Right lobe of liver (tissue), 6 donors: ENCODE data around the gene KIRREL3. TPM values are rescaled to one million over a fixed set of nuclear protein-coding genes. Genes with fewer than 3 reads are reported as not detected.
"Not testable (repeated sequence)": the region's sequence is repeated elsewhere in the genome, so short reads cannot be mapped to it uniquely, and the experiment has no call there.

Experiments
- ATAC-seq, 4 donors: fragments of 200-7000 bp; cut with Tn5 transposase; one replicate each; pipeline ENCODE4 v1.9.1; 2020; ENCODE audit warnings: mild to moderate bottlenecking in 4 of 4, moderate library complexity in 4 of 4
- DNase-seq, 3 donors: peaks; one replicate each; pipeline ENCODE4 v3.0.0-alpha.2; 2020
- H3K27ac ChIP-seq, 3 donors: fragments of 200-600 bp; one replicate each; pipeline ENCODE4 v1.8.0; 2022
- H3K27me3 ChIP-seq, 2 donors: fragments of 200-600 bp; one replicate each; pipeline ENCODE4 v1.8.0; 2022
- H3K36me3 ChIP-seq, 4 donors: fragments of 200-600 bp; sonication (generic) in 1 of 4; one replicate each; pipeline versions ENCODE4 v1.5.1 to v1.8.0; 2017 to 2022; ENCODE audit warnings: control low read depth in 1 of 4
- H3K4me1 ChIP-seq, 4 donors: fragments of 200-600 bp; sonication (generic) in 1 of 4; one replicate each; pipeline versions ENCODE4 v1.5.1 to v1.8.0; 2017 to 2022; ENCODE audit warnings: control low read depth in 1 of 4
- H3K4me3 ChIP-seq, 3 donors: fragments of 200-600 bp; one replicate each; pipeline ENCODE4 v1.8.0; 2022
- H3K9me3 ChIP-seq, 4 donors: fragments of 200-600 bp; sonication (generic) in 1 of 4; one replicate each; pipeline versions ENCODE4 v1.5.1 to v1.8.0; 2017 to 2022; ENCODE audit warnings: control low read depth in 1 of 4
- POLR2A ChIP-seq: fragments of 450-650 bp; IDR thresholded peaks from one replicate; pipeline ENCODE4 v1.6.1; 2017; ENCODE audit warnings: antibody characterized with exemption, mild to moderate bottlenecking
- WGBS: methylation state at CpG from one replicate; pipeline ENCODE4 v1.1.6; 2018; ENCODE audit warnings: low coverage, low lambda C conversion rate; ENCODE audit not compliant: insufficient coverage; ENCODE audit errors: missing lambda C conversion rate; 5-methylcytosine and 5-hydroxymethylcytosine counted together
- intact Hi-C, 2 donors: fragments of 100-400 bp; cut with DNase I; formaldehyde crosslinking; loops; one replicate each; pipeline versions ENCODE4 v1.11.2 to v1.14.1; 2022
- microRNA-seq, 2 donors: library from miRNA; unstranded; fragments of <30 nt; microRNA quantifications; one replicate each; pipeline ENCODE4, GENCODE V29; 2019 to 2020
- small RNA-seq, 2 experiments: library from RNA; depleted of rRNA; stranded (forward); fragments of <200 nt; gene quantifications; one replicate each; pipeline ENCODE3, GENCODE V24; 2016
- total RNA-seq, 6 experiments: library from RNA; depleted of rRNA in 2 of 6; stranded (reverse); fragments of >200 nt in 2 of 6; fragmentation: NEBNext Ultra II Directional in 3 of 6; extraction: Animal tissue kit (Norgen Biotek cat#: 25700) in 3 of 6; gene quantifications; one replicate each; pipeline versions ENCODE4 v1.1.0 to v1.2.4, GENCODE V29; 2016 to 2023
- TF ChIP-seq, protein P1 (sequence below), 4 donors: fragments of 200-600 bp in 3 of 4; fragments of 450-650 bp in 1 of 4; IDR thresholded peaks; one replicate each; pipeline versions ENCODE4 v1.5.1 to v1.8.0; 2016 to 2022; ENCODE audit warnings: antibody characterized with exemption in 4 of 4, mild to moderate bottlenecking in 2 of 4
- donor health status: DM: no; HTN: yes; CAD: no.
- donor health status: DM: no; HTN: no; CAD: no.
- donor health status: DM: no; HTN: no; CAD: no.
- donor health status: DM: no; HTN: yes; CAD: no.
- donor health status: DM: no; HTN: yes; CAD: no.

KIRREL3 gene
- total RNA-seq, 6 experiments from 2014 or later, result not detected

DNA sequence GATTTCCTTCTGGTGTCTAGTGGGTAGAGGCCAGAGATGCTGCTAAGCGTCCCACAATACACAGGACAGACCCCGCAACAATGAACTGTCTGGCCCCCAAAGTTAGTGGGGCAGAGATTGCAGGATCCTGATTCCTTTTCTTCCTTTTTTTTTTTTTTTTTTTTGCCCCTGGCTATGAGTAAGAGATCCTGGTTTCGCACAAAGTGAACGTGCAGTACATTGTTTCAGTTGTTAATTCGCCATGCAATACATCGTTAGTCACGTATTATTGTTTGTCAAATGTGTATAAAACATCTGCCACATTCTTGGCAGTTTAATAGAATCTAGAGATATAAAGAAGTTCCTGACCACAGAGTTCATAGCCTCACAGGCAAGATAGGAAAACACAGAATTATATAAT, 624.8 kb downstream of the KIRREL3 start:
- DNase-seq, result no peak
- TF ChIP-seq, protein P1, sequence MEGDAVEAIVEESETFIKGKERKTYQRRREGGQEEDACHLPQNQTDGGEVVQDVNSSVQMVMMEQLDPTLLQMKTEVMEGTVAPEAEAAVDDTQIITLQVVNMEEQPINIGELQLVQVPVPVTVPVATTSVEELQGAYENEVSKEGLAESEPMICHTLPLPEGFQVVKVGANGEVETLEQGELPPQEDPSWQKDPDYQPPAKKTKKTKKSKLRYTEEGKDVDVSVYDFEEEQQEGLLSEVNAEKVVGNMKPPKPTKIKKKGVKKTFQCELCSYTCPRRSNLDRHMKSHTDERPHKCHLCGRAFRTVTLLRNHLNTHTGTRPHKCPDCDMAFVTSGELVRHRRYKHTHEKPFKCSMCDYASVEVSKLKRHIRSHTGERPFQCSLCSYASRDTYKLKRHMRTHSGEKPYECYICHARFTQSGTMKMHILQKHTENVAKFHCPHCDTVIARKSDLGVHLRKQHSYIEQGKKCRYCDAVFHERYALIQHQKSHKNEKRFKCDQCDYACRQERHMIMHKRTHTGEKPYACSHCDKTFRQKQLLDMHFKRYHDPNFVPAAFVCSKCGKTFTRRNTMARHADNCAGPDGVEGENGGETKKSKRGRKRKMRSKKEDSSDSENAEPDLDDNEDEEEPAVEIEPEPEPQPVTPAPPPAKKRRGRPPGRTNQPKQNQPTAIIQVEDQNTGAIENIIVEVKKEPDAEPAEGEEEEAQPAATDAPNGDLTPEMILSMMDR (IDR thresholded peaks at IDR 0.05), result no peak
- TF ChIP-seq POLR2A, result no peak
- Histone ChIP-seq H3K36me3 (no peaks in the 10 kb centered on the region), H3K9me3 (no peaks in the 10 kb centered on the region), H3K27me3 (no peaks in the 10 kb centered on the region), H3K4me3 (no peak overlapping the region), H3K4me1 (peaks cover 0 to 18% (median 3%) of the 10 kb centered on the region in 4 donors), H3K27ac (no peak overlapping the region)
- intact Hi-C loops, result no loop called here
- ATAC-seq, result peak in 1 of 4 donors; percentile 11
- 72% methylated on average over 7 of the region's 7 CpGs for WGBS

DNA sequence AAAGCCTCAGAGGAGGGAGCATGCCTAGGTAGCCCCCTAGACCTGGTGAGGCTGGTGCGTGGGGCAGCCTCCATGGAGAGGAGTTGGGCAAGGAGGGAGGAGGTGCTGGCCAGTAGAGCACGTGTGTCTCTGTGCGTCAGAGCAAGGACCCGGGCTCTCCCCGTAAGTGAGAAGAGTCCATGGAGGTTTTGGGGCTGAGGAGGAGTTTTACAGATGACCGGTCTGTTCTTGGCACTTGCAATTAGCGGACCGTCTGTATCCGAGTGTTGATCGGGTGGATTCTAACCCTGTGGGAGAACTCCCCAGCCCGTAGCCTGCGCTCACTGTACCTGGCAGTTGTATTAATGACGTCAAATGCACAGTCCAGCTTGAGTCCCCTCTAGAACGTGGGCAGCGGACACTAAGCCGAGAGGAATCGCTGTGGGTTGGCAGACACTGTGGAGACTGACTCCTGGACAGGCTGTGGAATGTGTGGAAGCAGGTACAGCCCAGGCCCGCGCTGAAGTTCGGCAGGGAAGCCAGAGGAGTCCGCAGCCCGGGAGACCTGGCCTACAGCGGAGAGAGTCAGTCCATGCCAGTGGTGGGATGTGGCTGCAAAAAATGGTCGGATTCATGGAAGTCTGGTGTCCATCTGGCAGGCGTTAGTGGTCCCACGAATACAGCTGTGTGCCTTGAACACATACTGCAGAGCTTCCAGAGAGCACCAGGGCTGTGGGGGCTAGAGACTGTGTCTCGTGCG, 625.8 kb downstream of the KIRREL3 start:
- intact Hi-C loops, H3K9me3 ChIP-seq, ATAC-seq, DNase-seq, H3K36me3 ChIP-seq, H3K27ac ChIP-seq, H3K4me3 ChIP-seq, H3K27me3 ChIP-seq: not testable (repeated sequence)
- no CpG with 5 or more reads among the region's 28 CpGs for WGBS
- H3K4me1 ChIP-seq, result peaks cover 0 to 28% (median 7%) of the 10 kb centered on the region in 4 donors

DNA sequence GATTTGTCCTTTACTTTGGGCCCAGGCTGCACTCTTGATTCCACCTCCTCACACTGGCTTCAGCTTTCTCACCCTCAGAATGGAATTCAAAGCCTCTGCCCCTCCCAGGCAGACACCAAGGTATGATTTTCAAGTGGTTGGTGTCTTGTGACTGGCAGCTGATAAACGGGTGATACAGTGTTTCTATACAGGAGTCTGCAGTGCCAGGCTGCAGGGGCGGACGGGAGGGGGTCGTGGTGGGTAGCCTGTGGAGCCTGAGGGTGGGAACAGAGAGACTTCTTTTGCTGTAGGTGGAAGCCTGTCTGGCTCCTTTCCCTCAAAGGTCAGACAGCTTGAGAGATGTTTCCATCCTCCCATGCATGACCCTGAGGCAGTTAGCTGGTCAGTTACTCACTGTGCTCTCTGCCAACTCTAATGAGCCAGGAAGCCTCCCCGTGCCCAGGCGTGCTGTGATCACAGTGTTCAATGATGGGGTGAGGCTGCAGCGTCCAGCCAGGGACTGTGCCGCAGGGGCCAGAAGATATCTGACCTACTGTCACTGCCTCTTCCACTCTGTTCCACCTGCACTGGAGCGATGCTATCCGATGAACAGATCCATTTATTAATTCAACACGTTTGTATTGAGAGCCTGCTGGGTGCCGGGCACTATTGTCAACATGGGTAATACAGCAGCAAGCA, 627.0 kb downstream of the KIRREL3 start:
- H3K27me3 ChIP-seq, H3K9me3 ChIP-seq, intact Hi-C loops, H3K27ac ChIP-seq, H3K36me3 ChIP-seq, H3K4me3 ChIP-seq, DNase-seq: not testable (repeated sequence)
- peaks cover 0 to 40% (median 14%) of the 10 kb centered on the region in 4 donors for H3K4me1 ChIP-seq
- WGBS, result 36% methylated on average over 9 of the region's 12 CpGs
- ATAC-seq, result peak; percentile 69 to 86 (median 73)

Small RNA genes lying within 50 kb of the gene (microRNA-seq; reads per million reads assigned to microRNA genes)
- gene MIR3167, result 0 reads per million in 2 donors

Small RNA genes lying within 50 kb of the gene (small RNA-seq; reads per million reads assigned to genes)
- 0 reads per million in 2 experiments for gene AP001318.3
- gene MIR3167, result 0 reads per million in 2 experiments
